Frontal cortex (tissue), 4 donors: ENCODE results near the gene PCBP3. TPM values are rescaled to one million over a fixed set of nuclear protein-coding genes. Genes with fewer than 3 reads are reported as not detected.

ENCODE experiments used
- DNase-seq, 2 donors: peaks; one replicate each; pipeline ENCODE4 v3.0.0; 2012; ENCODE audit warnings: low spot score in 2 of 2
- FAIRE-seq: peaks from 2 replicates; lab custom pipeline; 2012; peaks lifted over from hg19 to GRCh38; lab: Jason Lieb, UNC
- total RNA-seq: library from RNA; depleted of rRNA; stranded (reverse); fragments of >200 nt; gene quantifications from one replicate; pipeline ENCODE4 v1.2.3, GENCODE V29; 2014
- donor health status: control.
- donor health status: control.
- donor health status: control.

The PCBP3 gene
- total RNA-seq, 1 donor from 2014 or later: 7.3 TPM

- no peak for FAIRE-seq
- DNase-seq: no peak
Measured at GRCh38 chr21:45740491-45741357, 97.2 kb downstream of the PCBP3 start.

GRCh38 chr21:45741691-45742090 is 98.2 kb downstream of the PCBP3 start:
- DNase-seq: no peak
- no peak for FAIRE-seq

- FAIRE-seq: no peak
- no peak for DNase-seq
Measured at GRCh38 chr21:45742247-45742646, 98.7 kb downstream of the PCBP3 start.

- FAIRE-seq (no peak), DNase-seq (no peak)
Measured at GRCh38 chr21:45745256-45745655, 101.7 kb downstream of the PCBP3 start.

- FAIRE-seq: no peak
- no peak for DNase-seq
Measured at GRCh38 chr21:45747233-45747766, 103.8 kb downstream of the PCBP3 start.

GRCh38 chr21:45747802-45748445 is 104.4 kb downstream of the PCBP3 start:
- FAIRE-seq (no peak), DNase-seq (peak in 1 of 2 donors; percentile 54)

- FAIRE-seq: no peak
Measured at GRCh38 chr21:45748593-45748992, 105.1 kb downstream of the PCBP3 start.

GRCh38 chr21:45749974-45750373 is 106.4 kb downstream of the PCBP3 start:
- FAIRE-seq (no peak), DNase-seq (no peak)

More at GRCh38 chr21:45748593-45748992, 105.1 kb downstream of the PCBP3 start:
- DNase-seq: no peak

- no peak for FAIRE-seq
- no peak for DNase-seq
Measured at GRCh38 chr21:45750936-45751335, 107.4 kb downstream of the PCBP3 start.

GRCh38 chr21:45753445-45753844 is 109.9 kb downstream of the PCBP3 start:
- FAIRE-seq (no peak), DNase-seq (no peak)

GRCh38 chr21:45756029-45756428 is 112.5 kb downstream of the PCBP3 start:
- DNase-seq (no peak), FAIRE-seq (no peak)

- FAIRE-seq: no peak
- DNase-seq: no peak
Measured at GRCh38 chr21:45756669-45757068, 113.1 kb downstream of the PCBP3 start.

GRCh38 chr21:45761704-45762103 is 118.2 kb downstream of the PCBP3 start:
- no peak for DNase-seq
- no peak for FAIRE-seq

- FAIRE-seq (no peak), DNase-seq (no peak)
Measured at GRCh38 chr21:45763074-45763473, 119.5 kb downstream of the PCBP3 start.

GRCh38 chr21:45763506-45763905 is 120.0 kb downstream of the PCBP3 start:
- DNase-seq: no peak
- FAIRE-seq: no peak

GRCh38 chr21:45764792-45765191 is 121.3 kb downstream of the PCBP3 start:
- no peak for DNase-seq
- FAIRE-seq: no peak

GRCh38 chr21:45765375-45765774 is 121.8 kb downstream of the PCBP3 start:
- DNase-seq (no peak), FAIRE-seq (no peak)

- FAIRE-seq: no peak
- DNase-seq: no peak
Measured at GRCh38 chr21:45766055-45766454, 122.5 kb downstream of the PCBP3 start.

- no peak for DNase-seq
- no peak for FAIRE-seq
Measured at GRCh38 chr21:45766501-45766900, 123.0 kb downstream of the PCBP3 start.

GRCh38 chr21:45767071-45768006 is 123.8 kb downstream of the PCBP3 start:
- DNase-seq: no peak
- FAIRE-seq: no peak
